ENCODE results near the gene SYNM.

GRCh38 chr15:99151156-99151555, 46.3 kb downstream of the SYNM start:
- TF ChIP-seq CTCF (IDR thresholded peaks at IDR 0.05) = no peak
- TF ChIP-seq POLR2A (IDR thresholded peaks at IDR 0.05) = no peak

All from body of pancreas (tissue), 4 donors.